ENCODE results near the gene SLC43A2.
A peak's percentile ranks its signal among the peaks of the same experiment; 100 is the strongest.

The SLC43A2 gene

GRCh38 chr17:1623057-1623630 lies 5.5 kb downstream of the SLC43A2 start:
- 94% methylated on average over 14 of the region's 14 CpGs for WGBS, 2 experiments
- no peaks in the 10 kb centered on the region for H3K9me3 ChIP-seq (ENCODE audit: control insufficient read depth, low read length)
- H3K4me1 ChIP-seq (ENCODE audit: control insufficient read depth, insufficient read depth, low read length) = peaks cover 33% of the 10 kb centered on the region
- no peaks in the 10 kb centered on the region for H3K36me3 ChIP-seq (ENCODE audit: control insufficient read depth, insufficient read depth, low read length)
- no peak overlapping the region for H3K4me3 ChIP-seq (ENCODE audit: insufficient read depth, low read depth, low read length)
- peaks cover 10% of the 10 kb centered on the region for H3K27me3 ChIP-seq (ENCODE audit: control insufficient read depth, insufficient read depth, low read length, poor library complexity, severe bottlenecking)
- no peak overlapping the region for H3K27ac ChIP-seq (ENCODE audit: insufficient read depth, low read depth, low read length, poor library complexity, severe bottlenecking)

GRCh38 chr17:1621273-1621954 lies 7.2 kb downstream of the SLC43A2 start:
- Histone ChIP-seq H3K36me3 (ENCODE audit: control insufficient read depth, insufficient read depth, low read length) (no peaks in the 10 kb centered on the region), H3K27ac (ENCODE audit: insufficient read depth, low read depth, low read length, poor library complexity, severe bottlenecking) (no peak overlapping the region), H3K4me1 (ENCODE audit: control insufficient read depth, insufficient read depth, low read length) (peaks cover 23% of the 10 kb centered on the region), H3K27me3 (ENCODE audit: control insufficient read depth, insufficient read depth, low read length, poor library complexity, severe bottlenecking) (no peaks in the 10 kb centered on the region), H3K9me3 (ENCODE audit: control insufficient read depth, low read length) (no peaks in the 10 kb centered on the region), H3K4me3 (ENCODE audit: insufficient read depth, low read depth, low read length) (no peak overlapping the region)
- 82 to 84% methylated on average over 22 of the region's 22 CpGs for WGBS, 2 experiments

GRCh38 chr17:1620486-1620885 lies 8.1 kb downstream of the SLC43A2 start:
- peaks cover 16% of the 10 kb centered on the region for H3K4me1 ChIP-seq (ENCODE audit: control insufficient read depth, insufficient read depth, low read length)
- no peak overlapping the region for H3K4me3 ChIP-seq (ENCODE audit: insufficient read depth, low read depth, low read length)
- H3K9me3 ChIP-seq (ENCODE audit: control insufficient read depth, low read length) = no peaks in the 10 kb centered on the region
- no peaks in the 10 kb centered on the region for H3K36me3 ChIP-seq (ENCODE audit: control insufficient read depth, insufficient read depth, low read length)
- H3K27ac ChIP-seq (ENCODE audit: insufficient read depth, low read depth, low read length, poor library complexity, severe bottlenecking) = no peak overlapping the region
- no peaks in the 10 kb centered on the region for H3K27me3 ChIP-seq (ENCODE audit: control insufficient read depth, insufficient read depth, low read length, poor library complexity, severe bottlenecking)
- 88 to 92% methylated on average over 13 of the region's 13 CpGs for WGBS, 2 experiments

GRCh38 chr17:1617620-1618174 lies 10.9 kb downstream of the SLC43A2 start:
- H3K9me3 ChIP-seq (ENCODE audit: control insufficient read depth, low read length) = no peaks in the 10 kb centered on the region
- no peak overlapping the region for H3K4me3 ChIP-seq (ENCODE audit: insufficient read depth, low read depth, low read length)
- no peaks in the 10 kb centered on the region for H3K27me3 ChIP-seq (ENCODE audit: control insufficient read depth, insufficient read depth, low read length, poor library complexity, severe bottlenecking)
- no peaks in the 10 kb centered on the region for H3K36me3 ChIP-seq (ENCODE audit: control insufficient read depth, insufficient read depth, low read length)
- WGBS, 2 experiments = 91 to 92% methylated on average over 20 of the region's 20 CpGs
- peaks cover 16% of the 10 kb centered on the region for H3K4me1 ChIP-seq (ENCODE audit: control insufficient read depth, insufficient read depth, low read length)
- no peak overlapping the region for H3K27ac ChIP-seq (ENCODE audit: insufficient read depth, low read depth, low read length, poor library complexity, severe bottlenecking)

- Histone ChIP-seq H3K27me3 (ENCODE audit: control insufficient read depth, insufficient read depth, low read length, poor library complexity, severe bottlenecking) (no peaks in the 10 kb centered on the region), H3K4me1 (ENCODE audit: control insufficient read depth, insufficient read depth, low read length) (peaks cover 9% of the 10 kb centered on the region), H3K27ac (ENCODE audit: insufficient read depth, low read depth, low read length, poor library complexity, severe bottlenecking) (no peak overlapping the region), H3K4me3 (ENCODE audit: insufficient read depth, low read depth, low read length) (no peak overlapping the region), H3K9me3 (ENCODE audit: control insufficient read depth, low read length) (no peaks in the 10 kb centered on the region), H3K36me3 (ENCODE audit: control insufficient read depth, insufficient read depth, low read length) (no peaks in the 10 kb centered on the region)
- WGBS, 2 experiments = 91 to 93% methylated on average over 13 of the region's 13 CpGs
Measured at GRCh38 chr17:1616101-1616500, 12.5 kb downstream of the SLC43A2 start.

GRCh38 chr17:1612400-1612799 lies 16.2 kb downstream of the SLC43A2 start:
- Histone ChIP-seq H3K9me3 (ENCODE audit: control insufficient read depth, low read length) (no peaks in the 10 kb centered on the region), H3K4me1 (ENCODE audit: control insufficient read depth, insufficient read depth, low read length) (peaks cover 5% of the 10 kb centered on the region), H3K4me3 (ENCODE audit: insufficient read depth, low read depth, low read length) (no peak overlapping the region), H3K27me3 (ENCODE audit: control insufficient read depth, insufficient read depth, low read length, poor library complexity, severe bottlenecking) (no peaks in the 10 kb centered on the region), H3K36me3 (ENCODE audit: control insufficient read depth, insufficient read depth, low read length) (no peaks in the 10 kb centered on the region), H3K27ac (ENCODE audit: insufficient read depth, low read depth, low read length, poor library complexity, severe bottlenecking) (no peak overlapping the region)
- 91 to 94% methylated on average over 16 of the region's 16 CpGs for WGBS, 2 experiments

- Histone ChIP-seq H3K27me3 (ENCODE audit: control insufficient read depth, insufficient read depth, low read length, poor library complexity, severe bottlenecking) (no peaks in the 10 kb centered on the region), H3K4me3 (ENCODE audit: insufficient read depth, low read depth, low read length) (no peak overlapping the region), H3K9me3 (ENCODE audit: control insufficient read depth, low read length) (no peaks in the 10 kb centered on the region), H3K4me1 (ENCODE audit: control insufficient read depth, insufficient read depth, low read length) (peaks cover 6% of the 10 kb centered on the region), H3K36me3 (ENCODE audit: control insufficient read depth, insufficient read depth, low read length) (no peaks in the 10 kb centered on the region), H3K27ac (ENCODE audit: insufficient read depth, low read depth, low read length, poor library complexity, severe bottlenecking) (no peak overlapping the region)
- WGBS, 2 experiments = 94 to 96% methylated on average over 10 of the region's 10 CpGs
Measured at GRCh38 chr17:1611715-1612114, 16.9 kb downstream of the SLC43A2 start.

GRCh38 chr17:1608676-1609075 lies 20.0 kb downstream of the SLC43A2 start:
- no peaks in the 10 kb centered on the region for H3K36me3 ChIP-seq (ENCODE audit: control insufficient read depth, insufficient read depth, low read length)
- 95 to 96% methylated on average over 6 of the region's 7 CpGs for WGBS, 2 experiments
- no peak overlapping the region for H3K27ac ChIP-seq (ENCODE audit: insufficient read depth, low read depth, low read length, poor library complexity, severe bottlenecking)
- no peak overlapping the region for H3K4me3 ChIP-seq (ENCODE audit: insufficient read depth, low read depth, low read length)
- H3K4me1 ChIP-seq (ENCODE audit: control insufficient read depth, insufficient read depth, low read length) = peaks cover 28% of the 10 kb centered on the region
- H3K9me3 ChIP-seq (ENCODE audit: control insufficient read depth, low read length) = no peaks in the 10 kb centered on the region
- H3K27me3 ChIP-seq (ENCODE audit: control insufficient read depth, insufficient read depth, low read length, poor library complexity, severe bottlenecking) = no peaks in the 10 kb centered on the region

- no peaks in the 10 kb centered on the region for H3K27me3 ChIP-seq (ENCODE audit: control insufficient read depth, insufficient read depth, low read length, poor library complexity, severe bottlenecking)
- H3K9me3 ChIP-seq (ENCODE audit: control insufficient read depth, low read length) = no peaks in the 10 kb centered on the region
- 91 to 95% methylated on average over 5 of the region's 5 CpGs for WGBS, 2 experiments
- H3K36me3 ChIP-seq (ENCODE audit: control insufficient read depth, insufficient read depth, low read length) = no peaks in the 10 kb centered on the region
- no peak overlapping the region for H3K27ac ChIP-seq (ENCODE audit: insufficient read depth, low read depth, low read length, poor library complexity, severe bottlenecking)
- peaks cover 28% of the 10 kb centered on the region for H3K4me1 ChIP-seq (ENCODE audit: control insufficient read depth, insufficient read depth, low read length)
- no peak overlapping the region for H3K4me3 ChIP-seq (ENCODE audit: insufficient read depth, low read depth, low read length)
Measured at GRCh38 chr17:1607971-1608320, 20.7 kb downstream of the SLC43A2 start.

GRCh38 chr17:1606352-1606985 lies 22.2 kb downstream of the SLC43A2 start:
- Histone ChIP-seq H3K9me3 (ENCODE audit: control insufficient read depth, low read length) (no peaks in the 10 kb centered on the region), H3K36me3 (ENCODE audit: control insufficient read depth, insufficient read depth, low read length) (peaks cover 7% of the 10 kb centered on the region), H3K27me3 (ENCODE audit: control insufficient read depth, insufficient read depth, low read length, poor library complexity, severe bottlenecking) (no peaks in the 10 kb centered on the region), H3K4me3 (ENCODE audit: insufficient read depth, low read depth, low read length) (no peak overlapping the region), H3K4me1 (ENCODE audit: control insufficient read depth, insufficient read depth, low read length) (peaks cover 28% of the 10 kb centered on the region), H3K27ac (ENCODE audit: insufficient read depth, low read depth, low read length, poor library complexity, severe bottlenecking) (peak overlapping the region; percentile 45)
- 92 to 93% methylated on average over 26 of the region's 26 CpGs for WGBS, 2 experiments
